K562 (cell line): ENCODE measurements around the gene TECPR2. TPM values are rescaled to one million over a fixed set of nuclear protein-coding genes. Genes with fewer than 3 reads are reported as not detected.

ENCODE experiments used
- ATF1 ChIP-seq, 2 experiments: fragments of 450-650 bp in 1 of 2; IDR thresholded peaks; 2 replicates each; pipeline ENCODE4 v1.6.1; 2016; ENCODE audit warnings: missing compliant biosample characterization in 1 of 2, missing genetic modification characterization in 1 of 2
- ATF7 ChIP-seq: fragments of 450-650 bp; IDR thresholded peaks from 2 replicates; pipeline ENCODE4 v1.7.1; 2014; ENCODE audit warnings: mild to moderate bottlenecking, moderate library complexity
- BRD9 ChIP-seq: fragments of 450-650 bp; IDR thresholded peaks from 2 replicates; pipeline ENCODE4 v1.6.1; 2018; ENCODE audit warnings: low read depth; ENCODE audit not compliant: partially characterized antibody
- CBFA2T3 ChIP-seq: fragments of 450-650 bp; IDR thresholded peaks from 2 replicates; pipeline ENCODE4 v1.6.1; 2017
- CCAR2 ChIP-seq: fragments of 200-400 bp; formaldehyde crosslinking; IDR thresholded peaks from 2 replicates; pipeline ENCODE4 v1.6.1; 2017; ENCODE audit warnings: mild to moderate bottlenecking, low read depth, low read length
- ESRRA ChIP-seq: fragments of 450-650 bp; IDR thresholded peaks from 2 replicates; pipeline ENCODE4 v1.6.1; 2014; ENCODE audit warnings: low read depth, mild to moderate bottlenecking, moderate library complexity, borderline replicate concordance
- HDAC2 ChIP-seq: fragments of 450-650 bp; IDR thresholded peaks from 2 replicates; pipeline ENCODE4 v1.6.1; 2016; ENCODE audit warnings: mild to moderate bottlenecking
- HDGF ChIP-seq: fragments of 450-650 bp; IDR thresholded peaks from 2 replicates; pipeline ENCODE4 v1.6.1; 2016
- MCM3 ChIP-seq: fragments of 450-650 bp; IDR thresholded peaks from 2 replicates; pipeline ENCODE4 v1.6.1; 2016
- NFATC3 ChIP-seq: fragments of 450-650 bp; IDR thresholded peaks from 2 replicates; pipeline ENCODE4 v1.6.1; 2017; ENCODE audit warnings: mild to moderate bottlenecking
- SUPT5H ChIP-seq: fragments of 450-650 bp; IDR thresholded peaks from 2 replicates; pipeline ENCODE4 v1.6.1; 2016
- U2AF2 ChIP-seq: fragments of 200-400 bp; formaldehyde crosslinking; optimal IDR thresholded peaks from 2 replicates; pipeline ENCODE3; 2017; ENCODE audit warnings: low read depth, mild to moderate bottlenecking, low read length
- ZBTB17 ChIP-seq: fragments of 450-650 bp; formaldehyde crosslinking; IDR thresholded peaks from 2 replicates; pipeline ENCODE4 v1.4.0; 2020; ENCODE audit warnings: mild to moderate bottlenecking
- ZEB2 ChIP-seq: fragments of 450-650 bp; IDR thresholded peaks from 2 replicates; pipeline ENCODE4 v1.6.1; 2016
- ZNF707 ChIP-seq: fragments of 250-450 bp; sonication (Bioruptor Pico); conservative IDR thresholded peaks from 2 replicates; pipeline ENCODE4 v1.8.0; 2022; ENCODE audit warnings: inconsistent platforms, mild to moderate bottlenecking, moderate library complexity
- ZNF717 ChIP-seq: fragments of 250-450 bp; sonication (Bioruptor Pico); IDR thresholded peaks from 2 replicates; pipeline ENCODE4 v1.5.0; 2021
- ZSCAN29 ChIP-seq: fragments of 450-650 bp; IDR thresholded peaks from 2 replicates; pipeline ENCODE4 v1.6.1; 2017
- polyA plus RNA-seq, 8 experiments: library from polyadenylated mRNA; depleted of rRNA in 4 of 8; stranded (reverse) in 5 of 8; unstranded in 3 of 8; fragments of >200 nt; fragmentation: Nextera tagmentation in 2 of 8; fragmentation: Illumina TruSeq in 1 of 8; extraction: Ambion mirVana in 2 of 8; extraction: Trizol in 1 of 8; gene quantifications; 2 replicates each; pipeline versions ENCODE4 v1.2.1 to v1.2.3, GENCODE V29; 2011 to 2014; ENCODE audit warnings: inconsistent platforms in 1 of 8, missing spikeins in 1 of 8
- total RNA-seq, 7 experiments: library from RNA; depleted of rRNA in 6 of 7; stranded (reverse); fragments of >200 nt in 6 of 7; fragmentation: Illumina TruSeq in 2 of 7; extraction: Trizol in 2 of 7; gene quantifications; 2 replicates each; pipeline versions ENCODE4 v1.2.1 to v1.2.3, GENCODE V29; 2011 to 2021; ENCODE audit warnings: low replicate concordance in 1 of 7
- TF ChIP-seq, protein P1 (sequence below), 2 experiments: fragments of 450-650 bp; IDR thresholded peaks; 2 replicates each; pipeline ENCODE4 v1.6.1; 2018; ENCODE audit warnings: mild to moderate bottlenecking in 2 of 2, low read depth in 1 of 2; ENCODE audit not compliant: partially characterized antibody in 2 of 2
- TF ChIP-seq, protein P2 (sequence below): fragments of 450-650 bp; IDR thresholded peaks from 2 replicates; pipeline ENCODE4 v1.6.1; 2016; ENCODE audit warnings: borderline replicate concordance
- TF ChIP-seq, protein P3 (sequence below): fragments of 250-450 bp; sonication (Bioruptor Pico); IDR thresholded peaks from 2 replicates; pipeline ENCODE4 v1.9.0; 2021; ENCODE audit warnings: mild to moderate bottlenecking, inconsistent platforms
- TF ChIP-seq, protein P4 (sequence below): sonication (generic); formaldehyde crosslinking; IDR thresholded peaks from 2 replicates; pipeline ENCODE4 v1.8.0; 2022; ENCODE audit warnings: mild to moderate bottlenecking, missing genetic modification reagents

TECPR2 gene
- total and polyA plus RNA-seq, 9 of the 15 experiments (the other 6 are each of a cell fraction or from before 2014, with no cell fraction given) = 0.04 to 3.0 (median 0.83) TPM

DNA sequence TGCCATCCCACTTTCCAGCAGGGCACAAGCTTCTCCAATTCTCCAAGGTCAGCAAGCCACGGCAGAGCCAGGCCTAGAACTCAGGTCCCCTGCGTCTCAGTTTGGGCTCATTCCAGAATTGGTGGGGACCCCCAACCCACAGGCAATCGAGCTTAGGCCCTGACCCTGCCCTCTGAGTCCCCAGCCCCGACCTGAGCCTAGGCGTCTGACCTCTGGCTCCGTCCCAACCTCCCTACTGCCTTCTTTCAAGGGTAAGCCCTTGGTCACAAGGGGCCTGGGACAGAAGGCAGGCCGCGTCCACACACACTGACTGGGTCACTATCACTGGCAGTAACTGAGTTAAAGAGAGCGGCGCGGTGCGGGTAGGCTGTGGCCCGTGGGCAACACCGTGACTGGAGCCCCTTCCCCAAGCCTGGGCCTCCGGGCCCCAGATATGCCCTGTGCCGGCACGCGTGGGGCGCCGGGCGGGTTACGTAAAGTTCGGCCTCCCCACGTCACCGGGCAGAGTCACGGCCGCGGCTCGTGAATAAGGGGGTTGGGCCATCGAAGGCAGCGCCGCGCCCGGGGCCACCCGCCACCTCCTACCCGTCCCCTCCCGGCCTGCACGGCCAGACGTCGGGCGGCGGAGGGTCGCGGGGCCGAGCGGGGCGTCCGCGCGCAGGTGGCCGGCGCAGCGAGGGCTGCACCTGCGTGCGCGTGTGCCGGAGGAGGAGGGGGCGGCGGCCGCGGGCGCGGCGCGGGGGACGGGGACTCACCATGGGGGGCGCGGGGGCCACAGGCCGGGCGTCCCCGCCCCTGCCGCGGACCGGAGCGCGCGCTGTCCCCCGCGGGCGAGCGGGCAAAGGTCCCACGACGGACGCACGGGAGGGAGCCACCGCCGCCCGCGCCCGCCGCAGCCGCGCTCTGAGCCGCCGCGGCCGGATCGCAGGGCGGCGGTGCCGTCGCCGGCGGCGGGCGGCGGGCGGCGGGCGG lies 146.3 kb downstream of the TECPR2 start (continued):
- TF ChIP-seq, protein P1, sequence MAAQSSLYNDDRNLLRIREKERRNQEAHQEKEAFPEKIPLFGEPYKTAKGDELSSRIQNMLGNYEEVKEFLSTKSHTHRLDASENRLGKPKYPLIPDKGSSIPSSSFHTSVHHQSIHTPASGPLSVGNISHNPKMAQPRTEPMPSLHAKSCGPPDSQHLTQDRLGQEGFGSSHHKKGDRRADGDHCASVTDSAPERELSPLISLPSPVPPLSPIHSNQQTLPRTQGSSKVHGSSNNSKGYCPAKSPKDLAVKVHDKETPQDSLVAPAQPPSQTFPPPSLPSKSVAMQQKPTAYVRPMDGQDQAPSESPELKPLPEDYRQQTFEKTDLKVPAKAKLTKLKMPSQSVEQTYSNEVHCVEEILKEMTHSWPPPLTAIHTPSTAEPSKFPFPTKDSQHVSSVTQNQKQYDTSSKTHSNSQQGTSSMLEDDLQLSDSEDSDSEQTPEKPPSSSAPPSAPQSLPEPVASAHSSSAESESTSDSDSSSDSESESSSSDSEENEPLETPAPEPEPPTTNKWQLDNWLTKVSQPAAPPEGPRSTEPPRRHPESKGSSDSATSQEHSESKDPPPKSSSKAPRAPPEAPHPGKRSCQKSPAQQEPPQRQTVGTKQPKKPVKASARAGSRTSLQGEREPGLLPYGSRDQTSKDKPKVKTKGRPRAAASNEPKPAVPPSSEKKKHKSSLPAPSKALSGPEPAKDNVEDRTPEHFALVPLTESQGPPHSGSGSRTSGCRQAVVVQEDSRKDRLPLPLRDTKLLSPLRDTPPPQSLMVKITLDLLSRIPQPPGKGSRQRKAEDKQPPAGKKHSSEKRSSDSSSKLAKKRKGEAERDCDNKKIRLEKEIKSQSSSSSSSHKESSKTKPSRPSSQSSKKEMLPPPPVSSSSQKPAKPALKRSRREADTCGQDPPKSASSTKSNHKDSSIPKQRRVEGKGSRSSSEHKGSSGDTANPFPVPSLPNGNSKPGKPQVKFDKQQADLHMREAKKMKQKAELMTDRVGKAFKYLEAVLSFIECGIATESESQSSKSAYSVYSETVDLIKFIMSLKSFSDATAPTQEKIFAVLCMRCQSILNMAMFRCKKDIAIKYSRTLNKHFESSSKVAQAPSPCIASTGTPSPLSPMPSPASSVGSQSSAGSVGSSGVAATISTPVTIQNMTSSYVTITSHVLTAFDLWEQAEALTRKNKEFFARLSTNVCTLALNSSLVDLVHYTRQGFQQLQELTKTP (IDR thresholded peaks at IDR 0.05; ENCODE audit: low read depth in 1 of 2, partially characterized antibody in 2 of 2) = no peak
- TF ChIP-seq, protein P2, sequence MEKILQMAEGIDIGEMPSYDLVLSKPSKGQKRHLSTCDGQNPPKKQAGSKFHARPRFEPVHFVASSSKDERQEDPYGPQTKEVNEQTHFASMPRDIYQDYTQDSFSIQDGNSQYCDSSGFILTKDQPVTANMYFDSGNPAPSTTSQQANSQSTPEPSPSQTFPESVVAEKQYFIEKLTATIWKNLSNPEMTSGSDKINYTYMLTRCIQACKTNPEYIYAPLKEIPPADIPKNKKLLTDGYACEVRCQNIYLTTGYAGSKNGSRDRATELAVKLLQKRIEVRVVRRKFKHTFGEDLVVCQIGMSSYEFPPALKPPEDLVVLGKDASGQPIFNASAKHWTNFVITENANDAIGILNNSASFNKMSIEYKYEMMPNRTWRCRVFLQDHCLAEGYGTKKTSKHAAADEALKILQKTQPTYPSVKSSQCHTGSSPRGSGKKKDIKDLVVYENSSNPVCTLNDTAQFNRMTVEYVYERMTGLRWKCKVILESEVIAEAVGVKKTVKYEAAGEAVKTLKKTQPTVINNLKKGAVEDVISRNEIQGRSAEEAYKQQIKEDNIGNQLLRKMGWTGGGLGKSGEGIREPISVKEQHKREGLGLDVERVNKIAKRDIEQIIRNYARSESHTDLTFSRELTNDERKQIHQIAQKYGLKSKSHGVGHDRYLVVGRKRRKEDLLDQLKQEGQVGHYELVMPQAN = 0 out of 2 replicates have a peak, but pooled peaks have one; percentile 48
- TF ChIP-seq ZSCAN29 = peak; percentile 82
- no peak for TF ChIP-seq HDAC2
- TF ChIP-seq ATF7 = peak; percentile 34; the same call in 1 of the 2 replicates
- TF ChIP-seq SUPT5H = 0 out of 2 replicates have a peak, but pooled peaks have one; percentile 52
- TF ChIP-seq BRD9 = no peak
- TF ChIP-seq ESRRA = peak; percentile 86
- TF ChIP-seq ZBTB17 (CRISPR knock-in tag) = no peak
- TF ChIP-seq NFATC3 = no peak
- no peak for TF ChIP-seq ZNF717
- TF ChIP-seq, protein P3, sequence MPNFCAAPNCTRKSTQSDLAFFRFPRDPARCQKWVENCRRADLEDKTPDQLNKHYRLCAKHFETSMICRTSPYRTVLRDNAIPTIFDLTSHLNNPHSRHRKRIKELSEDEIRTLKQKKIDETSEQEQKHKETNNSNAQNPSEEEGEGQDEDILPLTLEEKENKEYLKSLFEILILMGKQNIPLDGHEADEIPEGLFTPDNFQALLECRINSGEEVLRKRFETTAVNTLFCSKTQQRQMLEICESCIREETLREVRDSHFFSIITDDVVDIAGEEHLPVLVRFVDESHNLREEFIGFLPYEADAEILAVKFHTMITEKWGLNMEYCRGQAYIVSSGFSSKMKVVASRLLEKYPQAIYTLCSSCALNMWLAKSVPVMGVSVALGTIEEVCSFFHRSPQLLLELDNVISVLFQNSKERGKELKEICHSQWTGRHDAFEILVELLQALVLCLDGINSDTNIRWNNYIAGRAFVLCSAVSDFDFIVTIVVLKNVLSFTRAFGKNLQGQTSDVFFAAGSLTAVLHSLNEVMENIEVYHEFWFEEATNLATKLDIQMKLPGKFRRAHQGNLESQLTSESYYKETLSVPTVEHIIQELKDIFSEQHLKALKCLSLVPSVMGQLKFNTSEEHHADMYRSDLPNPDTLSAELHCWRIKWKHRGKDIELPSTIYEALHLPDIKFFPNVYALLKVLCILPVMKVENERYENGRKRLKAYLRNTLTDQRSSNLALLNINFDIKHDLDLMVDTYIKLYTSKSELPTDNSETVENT (CRISPR knock-in tag) = no peak
- TF ChIP-seq HDGF = no peak
- TF ChIP-seq, protein P4, sequence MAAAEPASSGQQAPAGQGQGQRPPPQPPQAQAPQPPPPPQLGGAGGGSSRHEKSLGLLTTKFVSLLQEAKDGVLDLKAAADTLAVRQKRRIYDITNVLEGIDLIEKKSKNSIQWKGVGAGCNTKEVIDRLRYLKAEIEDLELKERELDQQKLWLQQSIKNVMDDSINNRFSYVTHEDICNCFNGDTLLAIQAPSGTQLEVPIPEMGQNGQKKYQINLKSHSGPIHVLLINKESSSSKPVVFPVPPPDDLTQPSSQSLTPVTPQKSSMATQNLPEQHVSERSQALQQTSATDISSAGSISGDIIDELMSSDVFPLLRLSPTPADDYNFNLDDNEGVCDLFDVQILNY (CRISPR knock-in tag) = no peak
- TF ChIP-seq ATF1 (CRISPR knock-in tag; IDR thresholded peaks at IDR 0.05) = no peak
- TF ChIP-seq ATF1 (tag; IDR thresholded peaks at IDR 0.05) = peak; percentile 81
- TF ChIP-seq CCAR2 = no peak
- no peak for TF ChIP-seq CBFA2T3
- TF ChIP-seq MCM3 = no peak
- no peak for TF ChIP-seq ZEB2
- no peak for TF ChIP-seq ZNF707
- TF ChIP-seq U2AF2 = no peak
